ENCODE results near the gene CUX1. TPM values are rescaled to one million over a fixed set of nuclear protein-coding genes. Genes with fewer than 3 reads are reported as not detected.

CUX1 gene
- total and polyA plus RNA-seq, 2 donors (not counting 1 experiment from before 2014, with no cell fraction given) = 22.7 to 38.1 TPM

- no peak overlapping the region for H3K27ac ChIP-seq (ENCODE audit: insufficient read depth, low read length)
- H3K4me1 ChIP-seq (ENCODE audit: control insufficient read depth, extremely low read depth, insufficient read depth, low read length) = peaks cover 11% of the 10 kb centered on the region
- no peaks in the 10 kb centered on the region for H4K20me1 ChIP-seq (ENCODE audit: control insufficient read depth, extremely low read depth, insufficient read depth, low read length)
- H2AFZ ChIP-seq (ENCODE audit: low read length) = no peak overlapping the region
- no peak overlapping the region for H3K9ac ChIP-seq (ENCODE audit: insufficient read depth, low read length)
- H3K9me3 ChIP-seq (ENCODE audit: control insufficient read depth, insufficient read depth, low read depth, low read length) = no peaks in the 10 kb centered on the region
- H3K79me2 ChIP-seq (ENCODE audit: control insufficient read depth, insufficient read depth, low read length) = no peaks in the 10 kb centered on the region
- TF ChIP-seq EZH2 (IDR thresholded peaks at IDR 0.05; ENCODE audit: low read length, missing control alignments) (no peak), CTCF (conservative IDR thresholded peaks at IDR 0.05 in 1 of 2, IDR thresholded peaks at IDR 0.05 in 1 of 2; ENCODE audit: low read depth in 1 of 2, low read length in 2 of 2) (no peak)
- DNase-seq (ENCODE audit: low read depth in 2 of 2) = peak; percentile 57 to 78
- H3K27me3 ChIP-seq (ENCODE audit: control insufficient read depth, insufficient read depth, low read length) = no peaks in the 10 kb centered on the region
- no peak overlapping the region for H3K4me3 ChIP-seq (replicated peaks in 1 of 4; ENCODE audit: control extremely low read depth in 1 of 4, insufficient read depth in 1 of 4, low read depth in 3 of 4, low read length in 4 of 4)
- no peak overlapping the region for H3K4me2 ChIP-seq (ENCODE audit: extremely low read depth, insufficient read depth, low read length)
- H3K36me3 ChIP-seq (ENCODE audit: control insufficient read depth, insufficient read depth, low read length) = no peaks in the 10 kb centered on the region
Observed at GRCh38 chr7:102273749-102274712, 456.6 kb downstream of the CUX1 start.

- Histone ChIP-seq H3K4me1 (ENCODE audit: control insufficient read depth, extremely low read depth, insufficient read depth, low read length) (peaks cover 11% of the 10 kb centered on the region), H3K27ac (ENCODE audit: insufficient read depth, low read length) (no peak overlapping the region), H4K20me1 (ENCODE audit: control insufficient read depth, extremely low read depth, insufficient read depth, low read length) (no peaks in the 10 kb centered on the region), H3K27me3 (ENCODE audit: control insufficient read depth, insufficient read depth, low read length) (no peaks in the 10 kb centered on the region), H3K79me2 (ENCODE audit: control insufficient read depth, insufficient read depth, low read length) (no peaks in the 10 kb centered on the region), H3K36me3 (ENCODE audit: control insufficient read depth, insufficient read depth, low read length) (no peaks in the 10 kb centered on the region), H3K9ac (ENCODE audit: insufficient read depth, low read length) (no peak overlapping the region), H3K9me3 (ENCODE audit: control insufficient read depth, insufficient read depth, low read depth, low read length) (no peaks in the 10 kb centered on the region), H2AFZ (ENCODE audit: low read length) (no peak overlapping the region), H3K4me3 (replicated peaks in 1 of 4; ENCODE audit: control extremely low read depth in 1 of 4, insufficient read depth in 1 of 4, low read depth in 3 of 4, low read length in 4 of 4) (no peak overlapping the region), H3K4me2 (ENCODE audit: extremely low read depth, insufficient read depth, low read length) (no peak overlapping the region)
- no peak for DNase-seq (ENCODE audit: low read depth in 2 of 2)
- TF ChIP-seq CTCF (conservative IDR thresholded peaks at IDR 0.05 in 1 of 2, IDR thresholded peaks at IDR 0.05 in 1 of 2; ENCODE audit: low read depth in 1 of 2, low read length in 2 of 2) (no peak), EZH2 (IDR thresholded peaks at IDR 0.05; ENCODE audit: low read length, missing control alignments) (no peak)
Observed at GRCh38 chr7:102275123-102275703, 457.8 kb downstream of the CUX1 start.

GRCh38 chr7:102277901-102278300 is 460.5 kb downstream of the CUX1 start:
- Histone ChIP-seq H3K27ac (ENCODE audit: insufficient read depth, low read length) (no peak overlapping the region), H3K4me3 (replicated peaks in 1 of 4; ENCODE audit: control extremely low read depth in 1 of 4, insufficient read depth in 1 of 4, low read depth in 3 of 4, low read length in 4 of 4) (no peak overlapping the region), H3K4me1 (ENCODE audit: control insufficient read depth, extremely low read depth, insufficient read depth, low read length) (peaks cover 6% of the 10 kb centered on the region), H3K36me3 (ENCODE audit: control insufficient read depth, insufficient read depth, low read length) (no peaks in the 10 kb centered on the region), H3K9ac (ENCODE audit: insufficient read depth, low read length) (no peak overlapping the region), H3K4me2 (ENCODE audit: extremely low read depth, insufficient read depth, low read length) (no peak overlapping the region), H2AFZ (ENCODE audit: low read length) (no peak overlapping the region), H3K9me3 (ENCODE audit: control insufficient read depth, insufficient read depth, low read depth, low read length) (no peaks in the 10 kb centered on the region), H4K20me1 (ENCODE audit: control insufficient read depth, extremely low read depth, insufficient read depth, low read length) (no peaks in the 10 kb centered on the region), H3K79me2 (ENCODE audit: control insufficient read depth, insufficient read depth, low read length) (no peaks in the 10 kb centered on the region), H3K27me3 (ENCODE audit: control insufficient read depth, insufficient read depth, low read length) (no peaks in the 10 kb centered on the region)
- DNase-seq (ENCODE audit: low read depth in 2 of 2) = no peak
- TF ChIP-seq CTCF (conservative IDR thresholded peaks at IDR 0.05 in 1 of 2, IDR thresholded peaks at IDR 0.05 in 1 of 2; ENCODE audit: low read depth in 1 of 2, low read length in 2 of 2) (no peak), EZH2 (IDR thresholded peaks at IDR 0.05; ENCODE audit: low read length, missing control alignments) (no peak)

All from fibroblast of lung (primary cell).